ENCODE measurements around the gene QRICH2.

QRICH2 gene

GRCh38 chr17:76307299-76307965 is 644 bp downstream of the QRICH2 start:
- TF ChIP-seq EGR1 (IDR thresholded peaks at IDR 0.05) (no peak), USF1 (IDR thresholded peaks at IDR 0.05) (no peak), TEAD4 (IDR thresholded peaks at IDR 0.05) (no peak), MAX (IDR thresholded peaks at IDR 0.05) (no peak), TCF12 (IDR thresholded peaks at IDR 0.05; ENCODE audit: low read depth) (no peak), ZBTB7A (IDR thresholded peaks at IDR 0.05; ENCODE audit: low read depth) (no peak), CREB1 (IDR thresholded peaks at IDR 0.05; ENCODE audit: low read depth) (no peak), NFIC (IDR thresholded peaks at IDR 0.05) (no peak), REST (IDR thresholded peaks at IDR 0.05; ENCODE audit: low read depth) (no peak)

GRCh38 chr17:76304226-76305134 is 3.6 kb downstream of the QRICH2 start:
- TF ChIP-seq FOXM1 (IDR thresholded peaks at IDR 0.05; ENCODE audit: borderline replicate concordance, low read depth) (no peak), EGR1 (IDR thresholded peaks at IDR 0.05) (no peak), CREB1 (IDR thresholded peaks at IDR 0.05; ENCODE audit: low read depth) (no peak), TCF12 (IDR thresholded peaks at IDR 0.05; ENCODE audit: low read depth) (no peak), TEAD4 (IDR thresholded peaks at IDR 0.05) (no peak)

- TF ChIP-seq TAF1 (IDR thresholded peaks at IDR 0.05; ENCODE audit: low read depth) = no peak
- no peak for TF ChIP-seq ZBTB7A (IDR thresholded peaks at IDR 0.05; ENCODE audit: low read depth)
- no peak for TF ChIP-seq MAX (IDR thresholded peaks at IDR 0.05)
- TF ChIP-seq TEAD4 (IDR thresholded peaks at IDR 0.05) = no peak
- no peak for TF ChIP-seq CREB1 (IDR thresholded peaks at IDR 0.05; ENCODE audit: low read depth)
- no peak for TF ChIP-seq USF1 (IDR thresholded peaks at IDR 0.05)
- no peak for TF ChIP-seq EGR1 (IDR thresholded peaks at IDR 0.05)
- no peak for TF ChIP-seq RAD21 (IDR thresholded peaks at IDR 0.05; ENCODE audit: low read depth)
- no peak for TF ChIP-seq CEBPB (IDR thresholded peaks at IDR 0.05)
- no peak for TF ChIP-seq NFIC (IDR thresholded peaks at IDR 0.05)
- no peak for TF ChIP-seq EP300 (IDR thresholded peaks at IDR 0.05; ENCODE audit: borderline replicate concordance)
- TF ChIP-seq REST (IDR thresholded peaks at IDR 0.05; ENCODE audit: low read depth) = no peak
- no peak for TF ChIP-seq YY1 (IDR thresholded peaks at IDR 0.05; ENCODE audit: low read depth)
- TF ChIP-seq FOXM1 (IDR thresholded peaks at IDR 0.05; ENCODE audit: borderline replicate concordance, low read depth) = no peak
- no peak for TF ChIP-seq TCF12 (IDR thresholded peaks at IDR 0.05; ENCODE audit: low read depth)
These were observed 10.6 kb downstream of the QRICH2 start for GRCh38 chr17:76297436-76297835.

- no peak for TF ChIP-seq CREB1 (IDR thresholded peaks at IDR 0.05; ENCODE audit: low read depth)
- TF ChIP-seq ZBTB7A (IDR thresholded peaks at IDR 0.05; ENCODE audit: low read depth) = no peak
- no peak for TF ChIP-seq TCF12 (IDR thresholded peaks at IDR 0.05; ENCODE audit: low read depth)
- no peak for TF ChIP-seq FOXM1 (IDR thresholded peaks at IDR 0.05; ENCODE audit: borderline replicate concordance, low read depth)
- TF ChIP-seq USF1 (IDR thresholded peaks at IDR 0.05) = no peak
- TF ChIP-seq CEBPB (IDR thresholded peaks at IDR 0.05) = no peak
- TF ChIP-seq MAX (IDR thresholded peaks at IDR 0.05) = no peak
- TF ChIP-seq EGR1 (IDR thresholded peaks at IDR 0.05) = no peak
- TF ChIP-seq REST (IDR thresholded peaks at IDR 0.05; ENCODE audit: low read depth) = no peak
- TF ChIP-seq TAF1 (IDR thresholded peaks at IDR 0.05; ENCODE audit: low read depth) = no peak
- no peak for TF ChIP-seq YY1 (IDR thresholded peaks at IDR 0.05; ENCODE audit: low read depth)
- TF ChIP-seq TEAD4 (IDR thresholded peaks at IDR 0.05) = no peak
- no peak for TF ChIP-seq RAD21 (IDR thresholded peaks at IDR 0.05; ENCODE audit: low read depth)
- TF ChIP-seq NFIC (IDR thresholded peaks at IDR 0.05) = no peak
- TF ChIP-seq EP300 (IDR thresholded peaks at IDR 0.05; ENCODE audit: borderline replicate concordance) = no peak
These were observed 11.2 kb downstream of the QRICH2 start for GRCh38 chr17:76296889-76297288.
